KMS-11 (cell line): Measurements from ENCODE around the gene VWCE.

Source experiments
- H2AFZ ChIP-seq: fragments of 200-600 bp; sonication (generic); 2 replicates; pipeline ENCODE4 v1.6.1; 2016; ENCODE audit warnings: antibody characterized with exemption, mixed run types, low read depth
- H3K27ac ChIP-seq: fragments of 200-600 bp; sonication (generic); 2 replicates; pipeline ENCODE4 v1.6.1; 2016; ENCODE audit warnings: mild to moderate bottlenecking, mixed run types
- H3K27me3 ChIP-seq: fragments of 200-600 bp; sonication (generic); 2 replicates; pipeline ENCODE4 v1.6.1; 2017; ENCODE audit warnings: mild to moderate bottlenecking, low read depth, mixed run types, moderate library complexity; ENCODE audit not compliant: insufficient read depth
- H3K36me3 ChIP-seq: fragments of 200-600 bp; sonication (generic); 2 replicates; pipeline ENCODE4 v1.6.1; 2017; ENCODE audit warnings: mild to moderate bottlenecking, mixed run types; ENCODE audit not compliant: insufficient read depth
- H3K4me1 ChIP-seq: fragments of 200-600 bp; sonication (generic); 2 replicates; pipeline ENCODE4 v1.6.1; 2016; ENCODE audit warnings: mild to moderate bottlenecking, low read depth, mixed run types; ENCODE audit not compliant: poor library complexity, severe bottlenecking
- H3K4me2 ChIP-seq: fragments of 200-600 bp; sonication (generic); 2 replicates; pipeline ENCODE4 v1.7.0; 2016; ENCODE audit warnings: mild to moderate bottlenecking, mixed run types
- H3K4me3 ChIP-seq: fragments of 200-600 bp; sonication (generic); IDR thresholded peaks from 2 replicates; pipeline ENCODE4 v1.6.1; 2017; ENCODE audit warnings: low read depth, low read length, mixed read lengths; ENCODE audit not compliant: insufficient read depth
- H3K79me2 ChIP-seq: fragments of 200-600 bp; sonication (generic); 2 replicates; pipeline ENCODE4 v1.6.1; 2016; ENCODE audit warnings: low read depth, mixed run types; ENCODE audit not compliant: insufficient read depth
- H3K9ac ChIP-seq: fragments of 200-600 bp; sonication (generic); 2 replicates; pipeline ENCODE4 v1.6.1; 2016; ENCODE audit warnings: mild to moderate bottlenecking, mixed run types
- H4K20me1 ChIP-seq: fragments of 200-600 bp; sonication (generic); 2 replicates; pipeline ENCODE4 v1.6.1; 2016; ENCODE audit warnings: mild to moderate bottlenecking, mixed run types; ENCODE audit not compliant: insufficient read depth
- CTCF ChIP-seq: fragments of 200-600 bp; sonication (generic); conservative IDR thresholded peaks from 2 replicates; pipeline ENCODE4 v1.6.1; 2017; ENCODE audit warnings: low read depth, mild to moderate bottlenecking, antibody characterized with exemption, low read length, moderate library complexity, mixed read lengths

VWCE gene

GRCh38 chr11:61294717-61295595 is at the start of gene VWCE:
Gene VWCE, minus strand, starts transcription at chr11:61295316. Its CDS starts 279 bp downstream, at chr11:61295037.
- Histone ChIP-seq H3K27ac (peak within 1 kb of the TSS; percentile 93), H3K36me3 (no peaks in the 10 kb centered on the region), H4K20me1 (no peaks in the 10 kb centered on the region), H2AFZ (peak within 1 kb of the TSS; percentile 19), H3K4me1 (peaks cover 58% of the 10 kb centered on the region), H3K9ac (peak within 1 kb of the TSS; percentile 99), H3K4me2 (peak within 1 kb of the TSS; percentile 83), H3K4me3 (peak within 1 kb of the TSS; percentile 62), H3K79me2 (no peaks in the 10 kb centered on the region), H3K27me3 (no peaks in the 10 kb centered on the region)
- TF ChIP-seq CTCF = no peak

GRCh38 chr11:61343792-61344745 is 49.0 kb upstream of the VWCE start:
- Histone ChIP-seq H4K20me1 (no peaks in the 10 kb centered on the region), H3K4me3 (no peak overlapping the region), H3K27ac (no peak overlapping the region), H3K4me1 (peaks cover 3% of the 10 kb centered on the region), H3K36me3 (no peaks in the 10 kb centered on the region), H2AFZ (no peak overlapping the region), H3K27me3 (no peaks in the 10 kb centered on the region), H3K79me2 (no peaks in the 10 kb centered on the region), H3K9ac (no peak overlapping the region), H3K4me2 (no peak overlapping the region)
- no peak for TF ChIP-seq CTCF

GRCh38 chr11:61342207-61342803 is 47.2 kb upstream of the VWCE start:
- H3K4me2 ChIP-seq = no peak overlapping the region
- no peak overlapping the region for H3K9ac ChIP-seq
- no peak overlapping the region for H3K27ac ChIP-seq
- no peak for TF ChIP-seq CTCF
- H3K27me3 ChIP-seq = no peaks in the 10 kb centered on the region
- peaks cover 3% of the 10 kb centered on the region for H3K4me1 ChIP-seq
- no peaks in the 10 kb centered on the region for H3K79me2 ChIP-seq
- H3K36me3 ChIP-seq = no peaks in the 10 kb centered on the region
- H3K4me3 ChIP-seq = no peak overlapping the region
- no peak overlapping the region for H2AFZ ChIP-seq
- H4K20me1 ChIP-seq = no peaks in the 10 kb centered on the region

GRCh38 chr11:61341706-61342105 is 46.6 kb upstream of the VWCE start:
- Histone ChIP-seq H3K9ac (no peak overlapping the region), H3K79me2 (no peaks in the 10 kb centered on the region), H3K36me3 (no peaks in the 10 kb centered on the region), H3K4me1 (peaks cover 5% of the 10 kb centered on the region), H3K4me3 (no peak overlapping the region), H3K4me2 (no peak overlapping the region), H2AFZ (no peak overlapping the region), H3K27me3 (no peaks in the 10 kb centered on the region), H3K27ac (no peak overlapping the region), H4K20me1 (no peaks in the 10 kb centered on the region)
- no peak for TF ChIP-seq CTCF
